GM21381 (cell line): Measurements from ENCODE around the gene CYP4F11.
"Not testable (repeated sequence)": the region's sequence is repeated elsewhere in the genome, so short reads cannot be mapped to it uniquely, and the experiment has no call there.

ENCODE experiments used
- ATAC-seq: cut with Tn5 transposase; IDR thresholded peaks from one replicate; pipeline ENCODE4 v1.9.1; 2021; ENCODE audit warnings: mild to moderate bottlenecking, moderate library complexity; ENCODE audit not compliant: unreplicated experiment

The CYP4F11 gene

GRCh38 chr19:15934332-15935078, at the start of gene CYP4F11:
TSS of gene CYP4F11 (minus strand) at chr19:15934529. CDS start at chr19:15934408, 121 bp downstream.
- no peak for ATAC-seq

- no peak for ATAC-seq
These were observed 45.0 kb upstream of the CYP4F11 start for GRCh38 chr19:15979293-15979692.

GRCh38 chr19:15977690-15978089, 43.4 kb upstream of the CYP4F11 start:
- ATAC-seq, result no peak

GRCh38 chr19:15976836-15977689, 42.7 kb upstream of the CYP4F11 start:
- no peak for ATAC-seq

GRCh38 chr19:15974856-15975255, 40.5 kb upstream of the CYP4F11 start:
- ATAC-seq, result no peak

- ATAC-seq, result not testable (repeated sequence)
These were observed 37.7 kb upstream of the CYP4F11 start for GRCh38 chr19:15972043-15972442.

GRCh38 chr19:15971224-15971780, 37.0 kb upstream of the CYP4F11 start:
- no peak for ATAC-seq

- no peak for ATAC-seq
These were observed 29.9 kb upstream of the CYP4F11 start for GRCh38 chr19:15964231-15964630.

GRCh38 chr19:15962319-15962718, 28.0 kb upstream of the CYP4F11 start:
- ATAC-seq, result no peak

GRCh38 chr19:15954820-15955219, 20.5 kb upstream of the CYP4F11 start:
- ATAC-seq, result no peak

- ATAC-seq, result no peak
These were observed 14.1 kb upstream of the CYP4F11 start, which contains the start of gene OR10H4 for GRCh38 chr19:15948223-15949058. TSS of gene OR10H4 (plus strand) at chr19:15949008. CDS start at chr19:15949008, 0 bp downstream.

- no peak for ATAC-seq
These were observed 11.0 kb upstream of the CYP4F11 start for GRCh38 chr19:15945301-15945700.

GRCh38 chr19:15944401-15944800, 10.1 kb upstream of the CYP4F11 start:
- no peak for ATAC-seq

- no peak for ATAC-seq
These were observed 3.4 kb upstream of the CYP4F11 start for GRCh38 chr19:15937771-15938170.

- ATAC-seq, result no peak
These were observed 2.6 kb upstream of the CYP4F11 start for GRCh38 chr19:15936950-15937349.

- no peak for ATAC-seq
These were observed 1.8 kb upstream of the CYP4F11 start for GRCh38 chr19:15936173-15936572.

GRCh38 chr19:15935167-15935702, 906 bp upstream of the CYP4F11 start:
- no peak for ATAC-seq

GRCh38 chr19:15933761-15934331, 483 bp downstream of the CYP4F11 start:
- not testable (repeated sequence) for ATAC-seq

GRCh38 chr19:15928321-15928720, 6.0 kb downstream of the CYP4F11 start:
- ATAC-seq, result no peak

GRCh38 chr19:15926484-15926883, 7.8 kb downstream of the CYP4F11 start:
- ATAC-seq, result no peak
